Esophagus (tissue), 2 donors: Measurements from ENCODE around the gene BTBD9. TPM values are rescaled to one million over a fixed set of nuclear protein-coding genes. Genes with fewer than 3 reads are reported as not detected.

Source experiments
- H3K27ac ChIP-seq, 2 donors: one replicate each; pipeline ENCODE4 v1.5.1; 2013; ENCODE audit warnings: low read depth in 2 of 2, mild to moderate bottlenecking in 2 of 2, inconsistent platforms in 1 of 2, low read length in 1 of 2, moderate library complexity in 1 of 2
- H3K27me3 ChIP-seq, 2 donors: one replicate each; pipeline ENCODE4 v1.6.1; 2013; ENCODE audit warnings: low read length in 2 of 2, control low read depth in 1 of 2, mild to moderate bottlenecking in 1 of 2; ENCODE audit not compliant: insufficient read depth in 2 of 2, control insufficient read depth in 1 of 2
- H3K36me3 ChIP-seq, 2 donors: one replicate each; pipeline ENCODE4 v1.6.1; 2013; ENCODE audit warnings: low read length in 1 of 2; ENCODE audit not compliant: control insufficient read depth in 2 of 2, insufficient read depth in 2 of 2
- H3K4me1 ChIP-seq, 2 donors: one replicate each; pipeline ENCODE4 v1.6.1; 2013; ENCODE audit warnings: low read length in 1 of 2; ENCODE audit not compliant: control insufficient read depth in 2 of 2, insufficient read depth in 2 of 2
- H3K4me3 ChIP-seq, 2 donors: one replicate each; pipeline ENCODE4 v1.5.1; 2013; ENCODE audit warnings: low read length in 2 of 2, mild to moderate bottlenecking in 2 of 2, low read depth in 1 of 2, moderate library complexity in 1 of 2
- H3K9me3 ChIP-seq, 2 donors: one replicate each; pipeline ENCODE4 v1.6.1; 2013; ENCODE audit warnings: mild to moderate bottlenecking in 2 of 2, low read depth in 1 of 2, low read length in 1 of 2, moderate library complexity in 1 of 2; ENCODE audit not compliant: control insufficient read depth in 2 of 2, insufficient read depth in 1 of 2
- WGBS, 2 donors: extraction: QIAGEN DNeasy Blood & Tissue Kit; methylation state at CpG; one replicate each; pipeline ENCODE4 v1.1.7; 2013; 5-methylcytosine and 5-hydroxymethylcytosine counted together
- polyA plus RNA-seq, 2 donors: library from polyadenylated mRNA; stranded (reverse); fragments of 200-250 nt; gene quantifications; one replicate each; pipeline ENCODE4 v1.2.3, GENCODE V29; 2013
- donor health status: healthy with polysubstance abuse.
- donor health status: Bipolar disorder and iron deficiency.

The BTBD9 gene
- polyA plus RNA-seq, 2 donors, result 3.2 to 3.8 TPM

GRCh38 chr6:38525888-38526287 is 113.8 kb downstream of the BTBD9 start:
- Histone ChIP-seq H3K4me3 (no peak overlapping the region), H3K9me3 (peaks cover 0 to 5% of the 10 kb centered on the region in 2 donors), H3K27me3 (no peaks in the 10 kb centered on the region), H3K36me3 (peaks cover 0 to 2% of the 10 kb centered on the region in 2 donors), H3K4me1 (no peaks in the 10 kb centered on the region), H3K27ac (no peak overlapping the region)
- 99 to 100% methylated on average over 2 of the region's 2 CpGs for WGBS, 2 donors

GRCh38 chr6:38524436-38525145 is 115.1 kb downstream of the BTBD9 start:
- Histone ChIP-seq H3K4me1 (no peaks in the 10 kb centered on the region), H3K27me3 (no peaks in the 10 kb centered on the region), H3K36me3 (peaks cover 0 to 2% of the 10 kb centered on the region in 2 donors), H3K27ac (no peak overlapping the region), H3K9me3 (peaks cover 0 to 5% of the 10 kb centered on the region in 2 donors), H3K4me3 (no peak overlapping the region)
- 90 to 92% methylated on average over 3 of the region's 3 CpGs for WGBS, 2 donors

DNA sequence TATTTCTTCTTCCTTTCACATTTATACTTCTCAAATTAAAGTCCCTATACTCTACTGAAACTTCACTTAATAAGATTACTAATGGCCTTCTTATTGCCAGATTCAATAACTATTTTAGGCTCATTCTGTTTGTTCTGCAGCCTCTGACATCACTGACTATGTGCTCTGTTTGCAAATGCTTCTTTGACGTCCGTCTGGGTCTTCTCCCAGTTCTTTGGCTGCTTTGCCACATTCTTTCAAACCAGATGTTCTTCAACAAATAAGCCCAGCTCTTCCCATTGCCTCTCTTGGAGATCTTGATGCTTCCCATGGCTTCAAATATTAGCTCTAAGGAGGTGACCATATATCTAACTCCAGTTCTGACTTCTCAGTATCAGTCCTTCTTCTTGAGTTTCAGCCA is 117.4 kb downstream of the BTBD9 start:
- H3K4me1 ChIP-seq, result no peaks in the 10 kb centered on the region
- WGBS, 2 donors, result 54 to 55% methylated on average over 2 of the region's 2 CpGs
- no peak overlapping the region for H3K27ac ChIP-seq
- no peaks in the 10 kb centered on the region for H3K27me3 ChIP-seq
- H3K4me3 ChIP-seq, result no peak overlapping the region
- peaks cover 0 to 2% of the 10 kb centered on the region in 2 donors for H3K36me3 ChIP-seq
- peaks cover 0 to 5% of the 10 kb centered on the region in 2 donors for H3K9me3 ChIP-seq

GRCh38 chr6:38518511-38519304 is 121.0 kb downstream of the BTBD9 start:
- H3K27ac ChIP-seq, result no peak overlapping the region
- H3K9me3 ChIP-seq, result no peaks in the 10 kb centered on the region
- no peaks in the 10 kb centered on the region for H3K27me3 ChIP-seq
- no peaks in the 10 kb centered on the region for H3K36me3 ChIP-seq
- H3K4me3 ChIP-seq, result no peak overlapping the region
- no peaks in the 10 kb centered on the region for H3K4me1 ChIP-seq

DNA sequence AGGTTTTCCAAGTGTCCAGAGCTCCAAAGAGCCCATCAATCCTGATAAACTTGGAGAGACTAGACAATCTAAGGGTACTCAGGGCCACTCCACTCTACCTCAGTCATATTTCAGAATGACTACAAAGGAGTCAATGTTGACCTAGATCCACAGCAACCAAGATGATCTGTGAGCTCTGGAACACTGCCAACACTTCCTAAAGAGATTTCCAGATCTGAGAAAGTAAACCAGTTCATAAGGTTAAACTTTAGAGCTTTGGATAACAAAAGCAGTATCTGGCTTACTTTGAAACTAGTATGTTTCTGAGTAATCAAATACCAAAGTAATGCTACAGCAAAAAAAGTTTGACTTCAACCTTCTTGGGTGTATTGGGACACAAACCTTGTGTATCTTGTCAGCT is 122.7 kb downstream of the BTBD9 start:
- no peaks in the 10 kb centered on the region for H3K27me3 ChIP-seq
- H3K36me3 ChIP-seq, result no peaks in the 10 kb centered on the region
- H3K4me3 ChIP-seq, result no peak overlapping the region
- no peaks in the 10 kb centered on the region for H3K4me1 ChIP-seq
- H3K27ac ChIP-seq, result no peak overlapping the region
- H3K9me3 ChIP-seq, result no peaks in the 10 kb centered on the region

DNA sequence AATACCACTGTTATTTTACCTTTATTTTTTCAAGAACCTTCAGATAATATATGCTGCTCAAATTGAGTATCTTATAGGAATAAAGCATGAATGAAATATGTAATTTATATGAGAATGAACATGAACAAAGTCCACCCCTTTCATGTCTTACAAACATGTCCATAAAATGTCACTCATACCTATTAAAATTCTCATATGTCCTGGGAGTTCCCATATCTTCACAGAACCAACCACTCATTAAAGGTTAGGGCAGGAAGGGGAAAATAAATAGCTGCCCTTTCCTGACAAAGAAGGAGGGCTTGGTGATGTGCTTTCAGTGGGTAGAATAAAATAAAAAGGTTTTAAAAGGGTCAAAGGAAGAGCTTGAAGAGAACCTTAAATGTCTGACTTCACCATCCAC is 125.3 kb downstream of the BTBD9 start:
- no peak overlapping the region for H3K27ac ChIP-seq
- H3K4me3 ChIP-seq, result no peak overlapping the region
- H3K27me3 ChIP-seq, result no peaks in the 10 kb centered on the region
- no peaks in the 10 kb centered on the region for H3K36me3 ChIP-seq
- no peaks in the 10 kb centered on the region for H3K4me1 ChIP-seq
- H3K9me3 ChIP-seq, result no peaks in the 10 kb centered on the region

GRCh38 chr6:38512211-38512610 is 127.5 kb downstream of the BTBD9 start:
- WGBS, 2 donors, result 95 to 96% methylated on average over 5 of the region's 5 CpGs
- Histone ChIP-seq H3K27me3 (no peaks in the 10 kb centered on the region), H3K4me3 (no peak overlapping the region), H3K9me3 (no peaks in the 10 kb centered on the region), H3K4me1 (no peaks in the 10 kb centered on the region), H3K36me3 (no peaks in the 10 kb centered on the region), H3K27ac (no peak overlapping the region)

GRCh38 chr6:38510205-38510604 is 129.5 kb downstream of the BTBD9 start:
- Histone ChIP-seq H3K9me3 (no peaks in the 10 kb centered on the region), H3K4me3 (no peak overlapping the region), H3K27ac (no peak overlapping the region), H3K36me3 (no peaks in the 10 kb centered on the region), H3K4me1 (no peaks in the 10 kb centered on the region), H3K27me3 (no peaks in the 10 kb centered on the region)
- 95 to 100% methylated on average over 1 of the region's 1 CpG for WGBS, 2 donors

GRCh38 chr6:38509713-38510112 is 130.0 kb downstream of the BTBD9 start:
- Histone ChIP-seq H3K27me3 (no peaks in the 10 kb centered on the region), H3K27ac (no peak overlapping the region), H3K4me3 (no peak overlapping the region), H3K9me3 (no peaks in the 10 kb centered on the region), H3K4me1 (no peaks in the 10 kb centered on the region), H3K36me3 (no peaks in the 10 kb centered on the region)
- 94 to 99% methylated on average over 1 of the region's 1 CpG for WGBS, 2 donors

DNA sequence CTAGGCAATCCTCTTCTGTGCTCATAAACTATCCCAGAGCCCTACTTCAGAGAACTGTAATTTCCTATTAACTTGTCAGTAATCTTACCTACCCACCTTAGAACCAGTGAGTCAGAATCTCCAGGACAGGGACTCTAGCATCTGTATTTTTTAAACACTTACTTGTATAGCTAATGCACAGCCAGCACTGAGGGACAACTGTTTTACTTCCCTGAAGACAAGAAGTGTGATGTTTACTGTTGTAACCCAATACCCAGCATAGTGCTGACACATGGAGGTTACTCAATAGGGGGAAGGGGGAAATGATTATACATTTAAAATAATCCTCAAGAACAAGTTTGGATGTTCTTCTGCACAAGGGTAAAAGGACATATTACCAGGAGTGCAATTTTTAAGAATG is 130.8 kb downstream of the BTBD9 start:
- no peaks in the 10 kb centered on the region for H3K27me3 ChIP-seq
- no peaks in the 10 kb centered on the region for H3K4me1 ChIP-seq
- no peaks in the 10 kb centered on the region for H3K9me3 ChIP-seq
- H3K36me3 ChIP-seq, result no peaks in the 10 kb centered on the region
- H3K27ac ChIP-seq, result no peak overlapping the region
- no peak overlapping the region for H3K4me3 ChIP-seq
